KBM-7 (cell line): ENCODE results near the gene RPGRIP1L.
A peak's percentile ranks its signal among the peaks of the same experiment; 100 is the strongest.

Source experiments
- DNase-seq: peaks from one replicate; pipeline ENCODE4 v3.0.0-alpha.2; 2015
- in situ Hi-C: fragments of 300-500 bp; cut with MboI; formaldehyde crosslinking; loops from 2 replicates; pipeline ENCODE4 v1.14.3; 2020; ENCODE audit warnings: low sequenced_read_pairs, low pct_unique_long_range_greater_than_20kb, mixed read lengths

The RPGRIP1L gene

DNA sequence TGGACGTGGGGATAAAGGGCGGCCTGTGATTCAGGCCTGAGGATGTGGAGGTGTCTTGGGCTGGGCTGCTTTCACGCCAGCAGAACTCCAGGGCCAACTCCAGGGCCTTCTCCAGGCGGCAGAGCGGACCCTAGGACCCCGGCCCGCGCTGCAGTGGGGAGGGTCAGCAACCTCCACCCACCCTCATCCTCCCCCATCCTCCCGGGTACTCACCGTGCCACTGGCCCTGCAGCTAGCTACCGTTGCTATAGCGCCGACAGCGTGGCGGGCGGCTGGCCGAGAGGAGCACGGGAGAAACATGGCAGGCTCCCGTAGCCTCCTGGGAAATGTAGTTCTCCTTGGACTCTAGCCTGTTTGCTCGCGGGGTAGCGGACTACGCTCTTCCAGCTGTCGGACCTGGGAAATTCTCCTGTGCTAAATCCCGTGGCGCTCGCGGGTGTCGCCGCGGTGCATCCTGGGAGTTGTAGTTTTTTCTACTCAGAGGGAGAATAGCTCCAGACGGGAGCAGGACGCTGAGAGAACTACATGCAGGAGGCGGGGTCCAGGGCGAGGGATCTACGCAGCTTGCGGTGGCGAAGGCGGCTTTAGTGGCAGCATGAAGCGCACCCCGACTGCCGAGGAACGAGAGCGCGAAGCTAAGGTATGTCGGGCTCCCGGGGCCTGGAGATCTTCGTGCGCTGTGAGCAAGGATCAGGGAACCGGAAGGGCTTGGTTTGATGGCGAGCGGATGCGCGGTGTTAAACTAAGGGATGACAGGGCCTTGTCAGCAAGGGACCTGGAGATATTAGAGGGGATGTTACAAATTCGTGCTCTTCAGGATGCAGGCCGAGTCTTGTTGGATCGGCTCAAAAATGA lies at the start of gene RPGRIP1L, which contains the start of gene FTO:
RPGRIP1L (minus strand) TSS at position 270 of the 855 bp plus-strand sequence. CDS start 3,136 bp downstream, outside the sequence.
FTO (plus strand) TSS at position 567 of the 855 bp plus-strand sequence.
- DNase-seq = peak; percentile 99
- in situ Hi-C loops = no loop called here

GRCh38 chr16:53753431-53753830 lies 49.8 kb upstream of the RPGRIP1L start:
- in situ Hi-C loops = no loop called here
- no peak for DNase-seq

GRCh38 chr16:53752560-53752959 lies 48.9 kb upstream of the RPGRIP1L start:
- DNase-seq = no peak
- in situ Hi-C loops = no loop called here

- no peak for DNase-seq
- in situ Hi-C loops = no loop called here
Observed at GRCh38 chr16:53745753-53746266, 42.2 kb upstream of the RPGRIP1L start.

DNA sequence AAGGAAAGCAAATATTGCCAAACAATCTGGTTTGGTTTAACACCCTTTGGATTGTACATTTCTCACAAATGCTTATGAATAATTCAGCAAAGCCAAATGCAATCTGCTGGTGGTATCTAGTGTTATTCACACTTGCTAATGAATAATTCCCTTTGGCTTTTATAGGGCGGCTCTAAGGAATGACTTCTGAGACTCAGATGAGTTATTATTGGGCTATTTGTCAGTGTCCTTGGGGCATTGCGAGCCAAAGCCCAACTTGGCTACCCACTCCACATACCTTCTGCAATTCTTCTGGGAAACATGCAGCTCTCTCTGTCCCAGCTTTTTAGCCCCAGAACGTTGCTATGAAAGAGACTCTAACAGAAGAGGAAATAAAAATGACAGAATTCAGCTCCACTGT lies 41.4 kb upstream of the RPGRIP1L start:
- in situ Hi-C loops = no loop called here
- DNase-seq = no peak

GRCh38 chr16:53744449-53744848 lies 40.8 kb upstream of the RPGRIP1L start:
- in situ Hi-C loops = no loop called here

GRCh38 chr16:53743149-53743566 lies 39.5 kb upstream of the RPGRIP1L start:
- DNase-seq = peak; percentile 47

More at GRCh38 chr16:53744449-53744848, 40.8 kb upstream of the RPGRIP1L start:
- peak; percentile 32 for DNase-seq

DNA sequence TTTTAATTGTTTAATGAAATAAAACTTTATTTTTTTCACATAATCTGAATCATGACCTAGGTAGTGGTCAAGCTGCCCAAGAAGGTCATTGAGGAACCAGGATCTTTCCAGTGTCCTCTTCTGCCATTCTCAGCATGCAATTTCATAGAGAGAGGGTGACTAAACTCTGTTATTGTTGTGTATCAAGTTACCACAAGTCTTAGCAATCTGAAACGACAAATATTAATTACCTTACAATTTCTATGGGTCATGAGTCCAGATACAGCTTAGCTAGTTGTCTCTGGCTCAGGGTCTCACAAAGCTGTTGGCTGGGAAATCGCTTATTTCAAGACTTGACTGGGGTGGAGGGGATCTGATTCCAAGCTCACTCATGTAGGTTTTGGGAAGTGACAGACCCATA lies 37.9 kb upstream of the RPGRIP1L start:
- no peak for DNase-seq
- in situ Hi-C loops = no loop called here

More at GRCh38 chr16:53743149-53743566, 39.5 kb upstream of the RPGRIP1L start:
- in situ Hi-C loops = no loop called here

DNA sequence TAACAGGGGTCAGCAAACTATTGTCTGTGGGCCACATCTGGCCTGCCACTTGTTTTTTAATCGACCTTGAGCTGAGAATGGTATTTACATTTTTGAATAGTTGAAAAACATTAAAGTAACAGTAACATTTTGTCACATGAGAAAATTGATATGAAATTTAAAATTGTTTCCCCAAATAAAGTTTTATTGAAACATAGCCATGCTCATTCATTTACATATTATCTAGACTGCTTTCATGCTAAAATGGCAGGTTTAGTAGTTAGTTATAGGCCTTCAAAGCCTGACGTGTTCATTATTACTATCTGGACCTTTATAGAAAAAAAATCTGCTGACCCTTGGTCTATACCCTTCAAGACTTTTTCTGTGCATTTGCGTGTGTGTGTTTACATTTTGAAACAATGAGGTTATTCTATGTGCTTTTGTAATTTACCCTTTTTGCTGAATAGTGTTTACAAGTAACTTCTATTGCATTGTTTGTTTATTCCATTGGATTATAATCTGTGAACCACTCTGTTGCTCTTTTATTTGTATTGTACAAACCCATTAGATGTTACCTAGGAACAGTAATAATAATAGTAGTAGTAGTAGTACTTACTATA lies 37.4 kb upstream of the RPGRIP1L start:
- in situ Hi-C loops = no loop called here
- no peak for DNase-seq

GRCh38 chr16:53740476-53740875 lies 36.8 kb upstream of the RPGRIP1L start:
- in situ Hi-C loops = no loop called here
- DNase-seq = no peak

- DNase-seq = no peak
- in situ Hi-C loops = no loop called here
Observed at GRCh38 chr16:53737552-53737951, 33.9 kb upstream of the RPGRIP1L start.

DNA sequence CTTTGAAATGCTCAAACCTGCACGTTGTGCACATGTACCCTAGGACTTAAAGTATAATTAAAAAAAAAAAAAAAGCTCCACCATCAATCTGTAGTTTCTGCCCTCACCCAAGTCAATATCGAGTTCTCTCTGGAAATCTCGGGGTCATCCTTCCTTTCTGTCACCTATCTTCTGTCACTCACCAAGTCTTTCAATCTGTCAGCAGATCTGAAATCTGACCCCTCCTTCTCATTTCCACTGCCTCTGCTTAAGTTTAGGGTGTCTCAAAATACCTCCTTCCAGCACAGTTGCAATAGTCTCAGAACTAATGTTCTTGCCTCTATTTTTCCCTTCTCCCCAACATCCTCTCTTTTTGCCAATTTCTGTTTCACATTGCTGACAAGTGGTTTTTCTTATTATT lies 32.6 kb upstream of the RPGRIP1L start:
- in situ Hi-C loops = no loop called here
- DNase-seq = no peak

DNA sequence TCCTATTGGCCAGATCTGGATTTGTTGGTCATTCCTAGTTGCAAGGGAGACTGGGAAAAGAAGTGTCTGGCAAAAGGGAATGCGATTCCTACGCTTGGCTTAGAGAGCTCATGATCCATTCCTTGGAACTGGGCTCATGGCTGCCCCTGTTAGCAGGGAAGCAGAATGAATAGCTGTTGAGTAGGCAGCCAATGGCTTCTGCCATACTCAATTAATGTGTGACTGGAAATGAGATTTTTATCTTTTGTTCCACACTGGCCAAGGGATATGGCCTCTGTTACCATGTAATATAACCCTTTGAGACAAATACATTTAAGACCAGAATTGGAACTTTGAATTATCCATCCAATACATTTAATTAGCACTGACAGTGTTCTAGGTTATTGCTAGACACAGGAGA lies 31.2 kb upstream of the RPGRIP1L start:
- in situ Hi-C loops = no loop called here
- no peak for DNase-seq

DNA sequence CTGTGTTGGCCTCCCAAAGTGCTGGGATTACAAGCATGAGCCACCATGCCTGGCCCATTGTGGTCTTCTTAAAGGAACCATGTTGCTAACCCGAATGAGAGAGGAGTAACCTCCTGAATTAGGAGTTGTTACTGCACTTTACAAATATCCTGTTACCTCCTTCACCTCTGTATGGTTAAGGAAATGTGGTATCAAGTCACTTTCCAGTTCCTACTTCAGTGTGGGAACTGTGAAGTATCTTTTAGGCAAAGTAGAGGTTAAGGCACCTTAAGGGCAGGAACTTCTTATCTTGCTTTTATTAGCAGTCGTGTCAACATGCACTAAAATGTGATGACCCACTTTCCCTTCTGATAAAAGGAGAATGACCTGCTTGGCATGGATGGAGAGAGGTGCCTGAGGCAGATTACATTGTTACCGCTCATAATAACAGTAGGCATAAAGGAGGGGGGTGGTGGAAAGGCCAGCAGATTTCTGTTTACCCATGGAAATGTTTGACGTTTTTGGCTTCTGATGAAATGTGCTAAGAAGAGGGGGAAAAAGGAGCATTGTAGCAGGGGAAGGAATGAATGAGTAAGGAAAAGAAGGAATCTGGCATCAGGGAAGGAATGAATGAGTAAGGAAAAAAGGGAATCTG lies 28.8 kb upstream of the RPGRIP1L start:
- in situ Hi-C loops = no loop called here
- DNase-seq = no peak

DNA sequence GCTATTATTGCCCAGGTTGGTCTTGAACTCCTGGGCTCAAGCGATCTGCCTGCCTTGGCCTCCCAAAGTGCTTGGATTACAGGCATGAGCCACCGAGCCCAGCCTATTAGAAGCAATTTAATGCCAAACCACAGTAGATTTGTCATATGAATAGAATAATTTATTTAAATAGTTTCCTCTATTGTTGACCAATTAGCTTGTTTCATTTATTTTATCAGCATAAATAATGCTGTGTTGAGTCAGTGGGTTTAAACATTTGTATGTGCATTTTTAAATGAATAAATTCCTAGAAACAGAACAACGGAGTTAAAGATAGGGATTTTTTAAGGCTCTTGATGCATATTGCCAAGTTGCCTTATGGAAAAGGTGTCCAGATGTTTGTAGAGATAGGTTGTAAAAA lies 27.0 kb upstream of the RPGRIP1L start:
- in situ Hi-C loops = no loop called here
- DNase-seq = no peak

DNA sequence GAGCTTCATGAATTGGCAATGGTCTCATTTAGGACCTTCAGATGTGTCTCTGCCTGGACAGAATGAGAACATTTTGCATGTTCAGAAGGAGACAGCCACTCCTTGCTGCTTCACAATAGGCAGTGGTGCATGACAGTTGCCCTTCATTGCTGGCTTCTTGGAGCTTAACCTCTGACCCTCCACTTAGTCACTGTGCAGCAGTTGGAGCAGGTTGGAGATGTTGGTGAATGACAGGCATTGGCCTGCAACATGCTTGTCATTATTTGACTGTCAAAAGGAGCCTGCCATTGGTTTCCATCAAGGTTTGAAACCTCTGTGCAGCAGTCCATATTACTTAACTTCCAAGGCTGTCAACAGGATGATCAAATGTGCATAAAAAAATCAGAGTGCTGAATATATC lies 23.0 kb upstream of the RPGRIP1L start:
- no peak for DNase-seq
- in situ Hi-C loops = no loop called here

DNA sequence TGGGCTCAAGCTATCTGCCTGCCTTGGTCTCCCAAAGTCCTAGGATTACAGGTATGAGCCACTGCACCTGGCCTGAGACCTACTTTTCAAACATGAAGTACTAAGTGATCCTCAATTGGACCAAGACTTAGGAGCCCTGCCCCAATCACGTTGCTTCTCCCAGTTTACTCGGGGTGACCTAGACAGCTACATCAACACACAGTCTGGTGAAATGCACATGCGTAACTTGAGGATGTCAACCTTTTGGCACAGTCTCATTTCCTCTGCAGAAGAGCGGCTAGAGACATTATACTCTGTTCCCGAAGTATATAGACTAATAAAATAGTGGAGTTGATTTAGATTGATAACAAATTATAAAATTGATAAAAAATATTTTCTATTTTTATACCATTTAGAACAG lies 17.4 kb upstream of the RPGRIP1L start:
- in situ Hi-C loops = no loop called here
- no peak for DNase-seq

GRCh38 chr16:53717577-53717976 lies 13.9 kb upstream of the RPGRIP1L start:
- in situ Hi-C loops = no loop called here
- DNase-seq = no peak

- no peak for DNase-seq
- in situ Hi-C loops = no loop called here
Observed at GRCh38 chr16:53715023-53715384, 11.3 kb upstream of the RPGRIP1L start.
